Esophagus mucosa (tissue), 1 donor: ENCODE data around the gene FAM110C. TPM values are rescaled to one million over a fixed set of nuclear protein-coding genes. Genes with fewer than 3 reads are reported as not detected.
"Not testable (repeated sequence)": the region's sequence is repeated elsewhere in the genome, so short reads cannot be mapped to it uniquely, and the experiment has no call there.

ENCODE experiments used
- ATAC-seq: fragments of 200-7000 bp; cut with Tn5 transposase; one replicate; pipeline ENCODE4 v1.9.1; 2020
- total RNA-seq: library from RNA; stranded (reverse); gene quantifications from one replicate; pipeline ENCODE4 v1.2.4, GENCODE V29; 2023
- donor health status: DM: yes; HTN: yes; CAD: no.

The FAM110C gene
- total RNA-seq, 1 donor from 2014 or later: 44.3 TPM

- peak; percentile 17 for ATAC-seq
These were observed 3.5 kb downstream of the FAM110C start for GRCh38 chr2:42788-43187.

GRCh38 chr2:40465-40864 is 5.8 kb downstream of the FAM110C start:
- no peak for ATAC-seq

- peak; percentile 85 for ATAC-seq
These were observed 8.2 kb downstream of the FAM110C start for GRCh38 chr2:38155-38554.

- no peak for ATAC-seq
These were observed 10.0 kb downstream of the FAM110C start for GRCh38 chr2:36318-36717.

GRCh38 chr2:35852-36251 is 10.5 kb downstream of the FAM110C start:
- peak; percentile 62 for ATAC-seq

GRCh38 chr2:33620-34019 is 12.7 kb downstream of the FAM110C start:
- peak; percentile 83 for ATAC-seq

GRCh38 chr2:32068-32467 is 14.2 kb downstream of the FAM110C start:
- ATAC-seq: no peak

- no peak for ATAC-seq
These were observed 17.1 kb downstream of the FAM110C start for GRCh38 chr2:29253-29652.

GRCh38 chr2:28406-28975 is 17.8 kb downstream of the FAM110C start:
- no peak for ATAC-seq

GRCh38 chr2:26891-27290 is 19.4 kb downstream of the FAM110C start:
- ATAC-seq: no peak

GRCh38 chr2:25543-25942 is 20.8 kb downstream of the FAM110C start:
- no peak for ATAC-seq

GRCh38 chr2:24591-24990 is 21.7 kb downstream of the FAM110C start:
- not testable (repeated sequence) for ATAC-seq

GRCh38 chr2:24107-24506 is 22.2 kb downstream of the FAM110C start:
- ATAC-seq: peak; percentile 51

- ATAC-seq: no peak
These were observed 23.0 kb downstream of the FAM110C start for GRCh38 chr2:23283-23682.

GRCh38 chr2:22244-22643 is 24.1 kb downstream of the FAM110C start:
- not testable (repeated sequence) for ATAC-seq

- not testable (repeated sequence) for ATAC-seq
These were observed 26.0 kb downstream of the FAM110C start for GRCh38 chr2:20259-20658.

GRCh38 chr2:19505-19904 is 26.8 kb downstream of the FAM110C start:
- ATAC-seq: no peak

GRCh38 chr2:18402-19271 is 27.7 kb downstream of the FAM110C start:
- ATAC-seq: no peak

GRCh38 chr2:15916-16315 is 30.4 kb downstream of the FAM110C start:
- ATAC-seq: not testable (repeated sequence)

GRCh38 chr2:11248-11941 is 34.9 kb downstream of the FAM110C start:
- ATAC-seq: peak; percentile 75

- peak; percentile 37 for ATAC-seq
These were observed 36.0 kb downstream of the FAM110C start for GRCh38 chr2:10222-10875.
